ENCODE results near the gene CEACAM20.
A peak's percentile ranks its signal among the peaks of the same experiment; 100 is the strongest.
"Not testable (repeated sequence)": the region's sequence is repeated elsewhere in the genome, so short reads cannot be mapped to it uniquely, and the experiment has no call there.

Gene CEACAM20

GRCh38 chr19:44529536-44529935 is at the start of gene CEACAM20:
CEACAM20 (minus strand) TSS chr19:44529675; CDS start chr19:44529509, 166 bp downstream.
- DNase-seq (ENCODE audit: low read depth in 2 of 2) = no peak

- DNase-seq (ENCODE audit: low read depth in 2 of 2) = no peak
Observed at GRCh38 chr19:44577566-44577874, 48.0 kb upstream of the CEACAM20 start.

- no peak for DNase-seq (ENCODE audit: low read depth in 2 of 2)
Observed at GRCh38 chr19:44576843-44577565, 47.5 kb upstream of the CEACAM20 start.

- DNase-seq (ENCODE audit: low read depth in 2 of 2) = no peak
Observed at GRCh38 chr19:44575116-44575700, 45.7 kb upstream of the CEACAM20 start.

GRCh38 chr19:44574186-44574950 is 44.9 kb upstream of the CEACAM20 start:
- DNase-seq (ENCODE audit: low read depth in 2 of 2) = no peak

- no peak for DNase-seq (ENCODE audit: low read depth in 2 of 2)
Observed at GRCh38 chr19:44573627-44574026, 44.2 kb upstream of the CEACAM20 start.

- no peak for DNase-seq (ENCODE audit: low read depth in 2 of 2)
Observed at GRCh38 chr19:44573183-44573582, 43.7 kb upstream of the CEACAM20 start.

GRCh38 chr19:44572581-44572900 is 43.1 kb upstream of the CEACAM20 start:
- DNase-seq (ENCODE audit: low read depth in 2 of 2) = no peak

- no peak for DNase-seq (ENCODE audit: low read depth in 2 of 2)
Observed at GRCh38 chr19:44571830-44572580, 42.5 kb upstream of the CEACAM20 start.

- peak in 1 of 2 donors; percentile 16 for DNase-seq (ENCODE audit: low read depth in 2 of 2)
Observed at GRCh38 chr19:44570984-44571684, 41.7 kb upstream of the CEACAM20 start.

- no peak for DNase-seq (ENCODE audit: low read depth in 2 of 2)
Observed at GRCh38 chr19:44570603-44570983, 41.1 kb upstream of the CEACAM20 start.

GRCh38 chr19:44567745-44568144 is 38.3 kb upstream of the CEACAM20 start:
- DNase-seq (ENCODE audit: low read depth in 2 of 2) = no peak

GRCh38 chr19:44566984-44567383 is 37.5 kb upstream of the CEACAM20 start:
- DNase-seq (ENCODE audit: low read depth in 2 of 2) = no peak

- not testable (repeated sequence) for DNase-seq (ENCODE audit: low read depth in 2 of 2)
Observed at GRCh38 chr19:44563086-44563655, 33.7 kb upstream of the CEACAM20 start.

GRCh38 chr19:44557933-44558332 is 28.5 kb upstream of the CEACAM20 start:
- no peak for DNase-seq (ENCODE audit: low read depth in 2 of 2)

GRCh38 chr19:44554641-44555246 is 25.3 kb upstream of the CEACAM20 start:
- DNase-seq (ENCODE audit: low read depth in 2 of 2) = no peak

- no peak for DNase-seq (ENCODE audit: low read depth in 2 of 2)
Observed at GRCh38 chr19:44553478-44554171, 24.1 kb upstream of the CEACAM20 start.

- DNase-seq (ENCODE audit: low read depth in 2 of 2) = peak; percentile 7 to 25
Observed at GRCh38 chr19:44552324-44552723, 22.8 kb upstream of the CEACAM20 start.

GRCh38 chr19:44551850-44552249 is 22.4 kb upstream of the CEACAM20 start:
- no peak for DNase-seq (ENCODE audit: low read depth in 2 of 2)

GRCh38 chr19:44550976-44551375 is 21.5 kb upstream of the CEACAM20 start:
- DNase-seq (ENCODE audit: low read depth in 2 of 2) = not testable (repeated sequence)
